GM13977 (cell line): ENCODE results near the gene GFPT2.
"Not testable (repeated sequence)": the region's sequence is repeated elsewhere in the genome, so short reads cannot be mapped to it uniquely, and the experiment has no call there.

Experiments used
- DNase-seq: peaks from one replicate; pipeline ENCODE4 v3.0.0; 2012; ENCODE audit warnings: low spot score
- in situ Hi-C: fragments of 300-500 bp; cut with MboI; formaldehyde crosslinking; loops from one replicate; pipeline ENCODE4 v1.12.0; 2022; ENCODE audit warnings: low sequenced_read_pairs, low pct_unique_long_range_greater_than_20kb, mixed read lengths, inconsistent platforms; ENCODE audit not compliant: unreplicated experiment
- TF ChIP-seq, protein P1 (sequence below): IDR thresholded peaks from 2 replicates; pipeline ENCODE4 v1.5.1; 2012; ENCODE audit warnings: mild to moderate bottlenecking, control low read depth; ENCODE audit not compliant: insufficient read depth; ENCODE audit errors: extremely low read depth, missing control alignments

Gene GFPT2

GRCh38 chr5:180303226-180304015, 49.7 kb downstream of the GFPT2 start:
- TF ChIP-seq, protein P1, sequence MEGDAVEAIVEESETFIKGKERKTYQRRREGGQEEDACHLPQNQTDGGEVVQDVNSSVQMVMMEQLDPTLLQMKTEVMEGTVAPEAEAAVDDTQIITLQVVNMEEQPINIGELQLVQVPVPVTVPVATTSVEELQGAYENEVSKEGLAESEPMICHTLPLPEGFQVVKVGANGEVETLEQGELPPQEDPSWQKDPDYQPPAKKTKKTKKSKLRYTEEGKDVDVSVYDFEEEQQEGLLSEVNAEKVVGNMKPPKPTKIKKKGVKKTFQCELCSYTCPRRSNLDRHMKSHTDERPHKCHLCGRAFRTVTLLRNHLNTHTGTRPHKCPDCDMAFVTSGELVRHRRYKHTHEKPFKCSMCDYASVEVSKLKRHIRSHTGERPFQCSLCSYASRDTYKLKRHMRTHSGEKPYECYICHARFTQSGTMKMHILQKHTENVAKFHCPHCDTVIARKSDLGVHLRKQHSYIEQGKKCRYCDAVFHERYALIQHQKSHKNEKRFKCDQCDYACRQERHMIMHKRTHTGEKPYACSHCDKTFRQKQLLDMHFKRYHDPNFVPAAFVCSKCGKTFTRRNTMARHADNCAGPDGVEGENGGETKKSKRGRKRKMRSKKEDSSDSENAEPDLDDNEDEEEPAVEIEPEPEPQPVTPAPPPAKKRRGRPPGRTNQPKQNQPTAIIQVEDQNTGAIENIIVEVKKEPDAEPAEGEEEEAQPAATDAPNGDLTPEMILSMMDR = no peak
- in situ Hi-C loops = no loop called here
- DNase-seq = no peak

GRCh38 chr5:180302256-180302655, 50.9 kb downstream of the GFPT2 start:
- DNase-seq = no peak
- TF ChIP-seq, protein P1 = no peak
- in situ Hi-C loops = no loop called here

GRCh38 chr5:180301253-180301652, 51.9 kb downstream of the GFPT2 start:
- TF ChIP-seq, protein P1 = no peak
- in situ Hi-C loops = no loop called here
- DNase-seq = no peak

- in situ Hi-C loops = no loop called here
- TF ChIP-seq, protein P1 = no peak
Measured at GRCh38 chr5:180299526-180299925, 53.6 kb downstream of the GFPT2 start.

DNA sequence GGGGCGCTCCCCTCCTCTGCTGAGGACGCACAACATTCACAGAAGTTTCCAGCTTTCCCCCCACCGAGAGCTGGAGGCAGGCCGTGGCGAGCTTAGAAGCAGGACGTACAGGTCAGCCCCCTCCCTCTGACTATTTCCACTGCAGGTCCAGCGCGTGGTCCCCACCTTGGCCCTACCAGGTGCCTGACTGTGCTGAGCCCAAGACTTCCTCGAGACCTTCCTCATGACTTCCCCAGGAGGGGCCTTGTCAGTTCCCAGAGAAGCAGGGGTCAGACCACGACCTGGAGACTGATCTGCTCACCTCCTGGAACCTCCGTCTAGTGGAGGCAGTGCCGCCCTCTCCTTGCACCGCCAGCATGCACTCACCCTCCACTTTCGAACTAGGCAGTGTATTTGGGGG, 54.1 kb downstream of the GFPT2 start:
- DNase-seq, in situ Hi-C loops: not testable (repeated sequence)

More at GRCh38 chr5:180299526-180299925, 53.6 kb downstream of the GFPT2 start:
- no peak for DNase-seq

DNA sequence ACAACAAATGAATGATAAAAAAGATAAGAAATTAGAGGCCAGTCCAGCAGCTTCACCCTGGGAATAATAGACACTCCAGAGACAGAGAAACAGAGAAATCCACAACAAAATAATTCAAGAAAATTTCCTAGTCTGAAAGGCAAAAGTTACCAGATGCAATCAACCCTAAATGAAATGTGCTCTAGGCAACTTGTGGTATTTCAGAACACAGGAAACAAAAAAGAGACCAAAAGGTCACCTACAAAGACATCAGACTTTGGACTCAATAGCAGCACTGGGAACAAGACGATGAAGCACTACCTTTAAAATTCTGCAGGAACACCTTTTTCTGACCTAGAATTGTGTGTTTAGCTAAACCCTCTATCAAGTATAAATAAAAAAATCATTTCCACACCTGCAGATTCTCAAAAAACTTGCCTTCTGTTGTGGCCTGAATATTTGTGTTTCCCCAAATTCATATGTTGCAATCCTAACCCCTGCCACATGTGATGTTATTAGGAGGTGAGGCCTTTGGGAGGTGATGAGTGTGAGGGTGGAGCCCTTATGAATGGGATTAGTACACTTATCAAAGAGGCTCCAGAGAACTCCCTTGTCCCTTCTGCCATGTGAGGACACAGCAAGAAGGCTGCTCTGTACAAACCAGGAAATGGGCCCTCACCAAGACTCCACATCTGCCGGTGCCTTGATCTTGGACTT, 55.4 kb downstream of the GFPT2 start:
- TF ChIP-seq, protein P1 = no peak
- in situ Hi-C loops = no loop called here
- DNase-seq = no peak

DNA sequence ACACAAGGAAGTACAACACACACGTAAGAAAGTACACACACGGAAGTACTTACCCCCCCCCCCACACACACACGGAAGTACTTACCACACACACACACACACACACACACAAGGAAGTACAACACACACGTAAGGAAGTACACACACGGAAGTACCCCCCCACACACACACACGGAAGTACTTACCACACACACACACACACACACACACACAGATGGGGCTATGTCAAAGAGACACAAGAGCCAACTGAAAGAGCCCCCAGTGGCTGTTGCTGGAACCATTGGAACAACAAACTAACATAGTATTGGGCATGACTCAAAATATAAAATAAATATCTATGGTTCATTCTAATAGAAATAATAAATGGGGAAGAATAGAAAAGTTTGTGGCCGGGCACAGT, 56.4 kb downstream of the GFPT2 start:
- in situ Hi-C loops = no loop called here
- no peak for DNase-seq
- TF ChIP-seq, protein P1 = no peak
